H1 (cell line): ENCODE measurements around the gene MSH2. TPM values are rescaled to one million over a fixed set of nuclear protein-coding genes. Genes with fewer than 3 reads are reported as not detected.

ENCODE experiments used
- CTCF ChIA-PET: fragments of 300-600 bp; sonication (Branson Sonifier 250); formaldehyde crosslinking; loops from one replicate; lab custom pipeline; 2021; ENCODE audit not compliant: partially characterized antibody; lab: Charles Lee
- POLR2A ChIA-PET: fragments of 300-600 bp; sonication (Branson Sonifier 250); formaldehyde crosslinking; loops from one replicate; lab custom pipeline; 2021; ENCODE audit warnings: inconsistent platforms; ENCODE audit not compliant: partially characterized antibody; lab: Charles Lee
- DNase-seq, 2 experiments: peaks; one replicate each; pipeline versions ENCODE4 v3.0.0 to v3.0.0-alpha.2; 2010 to 2022; ENCODE audit warnings: low spot score in 2 of 2, low read depth in 1 of 2, mixed read lengths in 1 of 2
- FAIRE-seq: peaks from 2 replicates; lab custom pipeline; 2011; peaks lifted over from hg19 to GRCh38; lab: Jason Lieb, UNC
- H2AFZ ChIP-seq: 2 replicates; pipeline ENCODE4 v1.8.1; 2012; ENCODE audit warnings: low read length, inconsistent platforms
- H2AK5ac ChIP-seq: 2 replicates; pipeline ENCODE4 v1.6.1; 2013; ENCODE audit warnings: low read depth, low read length
- H2BK120ac ChIP-seq: replicated peaks from 2 replicates; pipeline ENCODE3; 2013; ENCODE audit warnings: low read depth, low read length, inconsistent platforms
- H2BK12ac ChIP-seq: 2 replicates; pipeline ENCODE4 v1.6.1; 2013; ENCODE audit warnings: low read depth, low read length
- H2BK15ac ChIP-seq: 2 replicates; pipeline ENCODE4 v1.6.1; 2013; ENCODE audit warnings: low read length
- H2BK20ac ChIP-seq: 2 replicates; pipeline ENCODE4 v1.6.1; 2013; ENCODE audit warnings: low read length
- H2BK5ac ChIP-seq: 2 replicates; pipeline ENCODE4 v1.6.1; 2013; ENCODE audit warnings: low read depth, low read length
- H3K14ac ChIP-seq: 2 replicates; pipeline ENCODE4 v1.6.1; 2013; ENCODE audit warnings: inconsistent platforms; ENCODE audit not compliant: insufficient read length
- H3K18ac ChIP-seq: 2 replicates; pipeline ENCODE4 v1.6.1; 2013; ENCODE audit warnings: low read length; ENCODE audit errors: extremely low read depth
- H3K23ac ChIP-seq: 2 replicates; pipeline ENCODE4 v1.6.1; 2013; ENCODE audit warnings: inconsistent platforms; ENCODE audit not compliant: insufficient read length
- H3K23me2 ChIP-seq: 2 replicates; pipeline ENCODE4 v1.6.1; 2013; ENCODE audit warnings: low read depth, low read length
- H3K27ac ChIP-seq: 2 replicates; pipeline ENCODE4 v1.6.1; 2011; ENCODE audit warnings: low read depth, low read length, inconsistent platforms
- H3K27me3 ChIP-seq, 4 experiments: replicated peaks in 1 of 4; 1 replicate in 1 of 4; 2 replicates in 3 of 4; pipeline versions ENCODE4 v1.6.1 to v1.8.1; 2011 to 2013; ENCODE audit warnings: low read length in 3 of 4, mild to moderate bottlenecking in 3 of 4, inconsistent platforms in 2 of 4, mixed read lengths in 2 of 4, moderate library complexity in 1 of 4; ENCODE audit not compliant: control insufficient read depth in 3 of 4, insufficient read depth in 3 of 4; ENCODE audit errors: extremely low read depth in 1 of 4
- H3K36me3 ChIP-seq, 4 experiments: 2 replicates each; pipeline versions ENCODE4 v1.6.1 to v1.8.1; 2011 to 2013; ENCODE audit warnings: mild to moderate bottlenecking in 4 of 4, low read length in 3 of 4, moderate library complexity in 2 of 4, control low read depth in 1 of 4, inconsistent platforms in 1 of 4; ENCODE audit not compliant: insufficient read depth in 4 of 4, control insufficient read depth in 2 of 4
- H3K4ac ChIP-seq: replicated peaks from 2 replicates; pipeline ENCODE3; 2013; ENCODE audit warnings: low read length, low read depth, mixed read lengths, inconsistent platforms; ENCODE audit not compliant: insufficient read length
- H3K4me1 ChIP-seq, 4 experiments: replicated peaks in 1 of 4; 1 replicate in 1 of 4; 2 replicates in 3 of 4; pipeline versions ENCODE4 v1.6.1 to v1.8.1; 2011 to 2013; ENCODE audit warnings: low read length in 3 of 4, inconsistent platforms in 2 of 4, mixed read lengths in 1 of 4; ENCODE audit not compliant: insufficient read depth in 4 of 4, control insufficient read depth in 3 of 4
- H3K4me2 ChIP-seq, 2 experiments: 2 replicates each; pipeline versions ENCODE4 v1.6.1 to v1.8.1; 2011 to 2013; ENCODE audit warnings: low read depth in 2 of 2, low read length in 2 of 2, control low read depth in 1 of 2, inconsistent platforms in 1 of 2, mild to moderate bottlenecking in 1 of 2; ENCODE audit not compliant: insufficient read depth in 1 of 2
- H3K4me3 ChIP-seq, 4 experiments: fragments of 200-600, 300-600 bp in 1 of 4; sonication (generic), shearing (Covaris generic), sonication (Bioruptor Twin) in 1 of 4; 2 replicates each; pipeline versions ENCODE4 v1.5.1 to v1.8.1; 2011 to 2016; ENCODE audit warnings: low read length in 4 of 4, low read depth in 3 of 4, control low read depth in 2 of 4, inconsistent platforms in 2 of 4, mild to moderate bottlenecking in 2 of 4, mixed read lengths in 1 of 4, moderate library complexity in 1 of 4; ENCODE audit not compliant: insufficient read depth in 2 of 4; ENCODE audit errors: extremely low read depth in 1 of 4
- H3K56ac ChIP-seq: replicated peaks from 2 replicates; pipeline ENCODE3; 2013; ENCODE audit warnings: low read depth, mild to moderate bottlenecking, mixed read lengths, low read length, inconsistent platforms; ENCODE audit not compliant: insufficient read length
- H3K79me1 ChIP-seq: 2 replicates; pipeline ENCODE4 v1.6.1; 2013; ENCODE audit warnings: low read depth, low read length, control low read depth
- H3K79me2 ChIP-seq, 2 experiments: 2 replicates each; pipeline versions ENCODE4 v1.6.1 to v1.8.1; 2012 to 2013; ENCODE audit warnings: low read length in 2 of 2, mild to moderate bottlenecking in 2 of 2, inconsistent platforms in 1 of 2; ENCODE audit not compliant: insufficient read depth in 2 of 2, control insufficient read depth in 1 of 2
- H3K9ac ChIP-seq, 4 experiments: replicated peaks in 1 of 4; 1 replicate in 1 of 4; 2 replicates in 3 of 4; pipeline versions ENCODE4 v1.6.1 to v1.8.1; 2011 to 2013; ENCODE audit warnings: low read depth in 3 of 4, low read length in 3 of 4, control low read depth in 2 of 4, mild to moderate bottlenecking in 2 of 4, moderate library complexity in 2 of 4, inconsistent platforms in 1 of 4; ENCODE audit errors: extremely low read depth in 1 of 4
- H3K9me3 ChIP-seq, 2 experiments: 2 replicates each; pipeline versions ENCODE4 v1.6.1 to v1.8.1; 2012 to 2013; ENCODE audit warnings: mild to moderate bottlenecking in 2 of 2, moderate library complexity in 2 of 2, control low read depth in 1 of 2, inconsistent platforms in 1 of 2, low read depth in 1 of 2, low read length in 1 of 2, mixed read lengths in 1 of 2; ENCODE audit not compliant: insufficient read depth in 2 of 2
- H4K20me1 ChIP-seq, 2 experiments: replicated peaks in 1 of 2; 2 replicates each; pipeline versions ENCODE3 to v1.8.1; 2011 to 2013; ENCODE audit warnings: inconsistent platforms in 2 of 2, low read length in 2 of 2, mild to moderate bottlenecking in 1 of 2; ENCODE audit not compliant: insufficient read depth in 2 of 2, control insufficient read depth in 1 of 2
- H4K5ac ChIP-seq: 2 replicates; pipeline ENCODE4 v1.6.1; 2013; ENCODE audit warnings: low read length, low read depth, mixed read lengths, inconsistent platforms; ENCODE audit not compliant: insufficient read length
- H4K8ac ChIP-seq: 2 replicates; pipeline ENCODE4 v1.8.0; 2013; ENCODE audit warnings: mild to moderate bottlenecking, moderate library complexity, low read length, inconsistent platforms; ENCODE audit not compliant: insufficient read depth; ENCODE audit errors: extremely low read depth
- H4K91ac ChIP-seq: replicated peaks from 2 replicates; pipeline ENCODE3; 2013; ENCODE audit warnings: low read length, mixed read lengths, inconsistent platforms; ENCODE audit not compliant: insufficient read length
- CBX8 ChIP-seq: fragments of 300-800, 300-1000 bp; sonication (generic); IDR thresholded peaks from 2 replicates; pipeline ENCODE4 v1.7.1; 2016; ENCODE audit warnings: low read depth, low read length, borderline replicate concordance
- JUN ChIP-seq: IDR thresholded peaks from 2 replicates; pipeline ENCODE4 v1.6.1; 2011; ENCODE audit warnings: low read depth, mild to moderate bottlenecking, improper control_type of control experiment, low read length
- JUND ChIP-seq: IDR thresholded peaks from 2 replicates; pipeline ENCODE4 v1.6.1; 2011; ENCODE audit warnings: mild to moderate bottlenecking, improper control_type of control experiment, low read length
- MAFK ChIP-seq: IDR thresholded peaks from 2 replicates; pipeline ENCODE4 v1.6.1; 2012; ENCODE audit warnings: low read depth, mild to moderate bottlenecking, improper control_type of control experiment, low read length
- NANOG ChIP-seq: IDR thresholded peaks from 2 replicates; pipeline ENCODE4 v1.6.1; 2011; ENCODE audit warnings: low read length, low read depth, mild to moderate bottlenecking, inconsistent platforms; ENCODE audit not compliant: insufficient read depth, poor library complexity, severe bottlenecking
- POLR2AphosphoS5 ChIP-seq: IDR thresholded peaks from 2 replicates; pipeline ENCODE4 v1.6.1; 2011; ENCODE audit warnings: low read depth, low read length
- SAP30 ChIP-seq: fragments of 300-600 bp; sonication (generic); IDR thresholded peaks from 2 replicates; pipeline ENCODE4 v1.7.1; 2012; ENCODE audit warnings: low read length, moderate library complexity, mild to moderate bottlenecking, inconsistent platforms; ENCODE audit not compliant: insufficient read depth, insufficient replicate concordance
- TAF1 ChIP-seq: IDR thresholded peaks from 2 replicates; pipeline ENCODE4 v1.6.1; 2011; ENCODE audit warnings: mild to moderate bottlenecking, low read depth, low read length
- WGBS, 2 experiments: shearing (Covaris generic) in 1 of 2; methylation state at CpG; one replicate each; pipeline versions ENCODE4 v1.1.6 to v1.1.7; 2013 to 2015; ENCODE audit warnings: low lambda C conversion rate in 2 of 2, mixed read lengths in 2 of 2, inconsistent platforms in 1 of 2, low coverage in 1 of 2, missing lambda C conversion rate in 1 of 2; ENCODE audit not compliant: insufficient replicate concordance in 2 of 2, insufficient coverage in 1 of 2, insufficient read length in 1 of 2; ENCODE audit errors: extremely low coverage in 1 of 2, missing lambda C conversion rate in 1 of 2; 5-methylcytosine and 5-hydroxymethylcytosine counted together
- polyA plus RNA-seq, 7 experiments: library from polyadenylated mRNA; depleted of rRNA in 3 of 7; stranded (reverse) in 5 of 7; unstranded in 2 of 7; fragments of >200 nt in 5 of 7; fragments of 200-250 nt in 2 of 7; gene quantifications; 1 replicate in 5 of 7; 2 replicates in 1 of 7; 4 replicates in 1 of 7; pipeline versions ENCODE4 v1.2.1 to v1.2.3, GENCODE V29; 2011 to 2013; ENCODE audit warnings: missing spikeins in 2 of 7, mixed read lengths in 2 of 7
- total RNA-seq: library from RNA; stranded (reverse); fragmentation: NEBNext Ultra II Directional; extraction: Animal tissue kit (Norgen Biotek cat#: 25700); gene quantifications from 2 replicates; pipeline ENCODE4 v1.2.1, GENCODE V29; 2021

The MSH2 gene
- total and polyA plus RNA-seq, 2 of the 8 experiments (the other 6 are each of a cell fraction or from before 2014, with no cell fraction given): 64.1 to 228 TPM

- H3K56ac ChIP-seq: no peak overlapping the region
- H4K91ac ChIP-seq: no peak overlapping the region
- H3K14ac ChIP-seq: no peak overlapping the region
- no peak overlapping the region for H4K8ac ChIP-seq
- H3K18ac ChIP-seq: no peak overlapping the region
- no peak overlapping the region for H2AK5ac ChIP-seq
- H3K79me1 ChIP-seq: no peaks in the 10 kb centered on the region; the same call in 1 of the 2 replicates
- no peaks in the 10 kb centered on the region for H3K9me3 ChIP-seq
- H2BK120ac ChIP-seq: no peak overlapping the region
- H4K20me1 ChIP-seq: no peaks in the 10 kb centered on the region
- FAIRE-seq (no peak), DNase-seq (no peak)
- no peak overlapping the region for H3K4ac ChIP-seq
- no peak overlapping the region for H2BK5ac ChIP-seq
- H3K79me2 ChIP-seq: no peaks in the 10 kb centered on the region
- no peaks in the 10 kb centered on the region for H3K27me3 ChIP-seq
- peaks cover 0 to 7% (median 3%) of the 10 kb centered on the region in 4 experiments; a peak in 4 of 7 replicates for H3K4me1 ChIP-seq
- CTCF ChIA-PET: interaction anchor here (0.6 to 1.7 kb wide), 3 partner anchors 10 to 71 kb away, joined by 3 to 4 read pairs (median 4); no protein-coding TSS in a partner anchor
- H4K5ac ChIP-seq: no peak overlapping the region
- POLR2A ChIA-PET: no interaction called here
- no peak overlapping the region for H3K23ac ChIP-seq
- no peak overlapping the region for H3K27ac ChIP-seq
- no peak overlapping the region for H3K4me2 ChIP-seq
- H3K4me3 ChIP-seq: no peak overlapping the region
- WGBS, 2 experiments: 100% methylated on average over 2 of the region's 22 CpGs; no CpG with 5 or more reads in 1 of the 2 experiments
- no peak overlapping the region for H3K9ac ChIP-seq
- H2AFZ ChIP-seq: no peak overlapping the region
- H3K36me3 ChIP-seq: peaks cover 0 to 4% (median 2%) of the 10 kb centered on the region in 4 experiments; a peak in 2 of 8 replicates
- no peaks in the 10 kb centered on the region for H3K23me2 ChIP-seq
- H2BK20ac ChIP-seq: no peak overlapping the region
- H2BK12ac ChIP-seq: 0 out of 2 replicates have a peak overlapping the region, but pooled peaks have one; percentile 39
- H2BK15ac ChIP-seq: no peak overlapping the region
- no peak for TF ChIP-seq CBX8
- TF ChIP-seq JUND: no peak
- no peak for TF ChIP-seq JUN
- no peak for TF ChIP-seq SAP30
- TF ChIP-seq POLR2AphosphoS5: no peak
- TF ChIP-seq NANOG: no peak
- TF ChIP-seq TAF1: no peak
- no peak for TF ChIP-seq MAFK
Measured at GRCh38 chr2:47521666-47522285, 118.8 kb downstream of the MSH2 start.
